ENCODE data around the gene MED15.

DNA sequence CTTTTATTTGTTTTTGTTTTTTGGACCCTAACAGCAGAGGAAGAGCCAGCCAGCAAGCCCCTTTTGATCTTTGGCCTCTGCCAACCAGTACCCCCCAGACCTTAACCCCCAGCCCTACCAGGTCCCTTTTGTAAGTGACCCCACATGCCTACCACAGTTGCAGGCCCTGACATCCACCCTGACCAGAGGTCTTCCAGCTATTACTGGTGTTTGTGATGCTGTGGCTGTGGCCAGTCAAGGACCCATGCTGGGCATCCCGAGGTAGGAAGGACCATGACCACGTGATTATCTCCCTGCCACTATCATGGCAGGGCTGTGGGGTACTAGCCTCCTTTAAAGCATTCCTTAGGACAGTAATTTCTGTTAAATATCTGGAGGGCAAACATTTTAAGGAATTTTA is 9.0 kb downstream of the MED15 start:
- no peak for TF ChIP-seq CTCF (conservative IDR thresholded peaks at IDR 0.05; ENCODE audit: low read length)
- TF ChIP-seq EZH2phosphoT487 (IDR thresholded peaks at IDR 0.05; ENCODE audit: borderline replicate concordance), result no peak
